CD4-positive, alpha-beta T cell treated with Interleukin-4 for 1 hour (primary cell): ENCODE measurements around the gene OR51D1.

Source experiments
- DNase-seq, 2 donors: peaks; one replicate each; pipeline ENCODE4 v3.0.0-alpha.2; 2020 to 2022

OR51D1 gene, protein sequence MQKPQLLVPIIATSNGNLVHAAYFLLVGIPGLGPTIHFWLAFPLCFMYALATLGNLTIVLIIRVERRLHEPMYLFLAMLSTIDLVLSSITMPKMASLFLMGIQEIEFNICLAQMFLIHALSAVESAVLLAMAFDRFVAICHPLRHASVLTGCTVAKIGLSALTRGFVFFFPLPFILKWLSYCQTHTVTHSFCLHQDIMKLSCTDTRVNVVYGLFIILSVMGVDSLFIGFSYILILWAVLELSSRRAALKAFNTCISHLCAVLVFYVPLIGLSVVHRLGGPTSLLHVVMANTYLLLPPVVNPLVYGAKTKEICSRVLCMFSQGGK

GRCh38 chr11:4636962-4637661 is at the start of gene OR51D1:
OR51D1 (plus strand) TSS chr11:4637477; CDS start chr11:4639791, 2,314 bp downstream.
- DNase-seq: peak; percentile 58

- no peak for DNase-seq
Measured at GRCh38 chr11:4589017-4589416, 48.3 kb upstream of the OR51D1 start.

DNA sequence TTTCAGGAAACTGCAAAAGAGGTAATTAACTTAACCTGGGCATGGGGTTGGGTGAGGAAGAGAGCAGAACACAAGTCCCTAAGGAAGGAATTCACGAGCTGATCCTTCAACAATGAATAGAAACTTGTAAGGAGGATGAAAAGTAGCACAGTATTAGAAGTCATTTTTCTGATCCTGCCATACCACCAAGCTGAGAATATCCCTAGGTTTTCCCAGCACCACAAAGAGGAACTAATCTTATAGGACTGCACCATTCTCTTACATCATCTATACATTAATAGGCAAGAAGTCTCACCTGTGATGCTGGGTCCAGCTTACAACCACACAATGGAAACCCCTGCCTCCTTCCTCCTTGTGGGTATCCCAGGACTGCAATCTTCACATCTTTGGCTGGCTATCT is 43.5 kb upstream of the OR51D1 start, which contains the start of gene OR52I1:
TSS of gene OR52I1 (plus strand) at position 301 of the 400 bp plus-strand sequence. CDS start at position 301, 0 bp downstream.
- no peak for DNase-seq

DNA sequence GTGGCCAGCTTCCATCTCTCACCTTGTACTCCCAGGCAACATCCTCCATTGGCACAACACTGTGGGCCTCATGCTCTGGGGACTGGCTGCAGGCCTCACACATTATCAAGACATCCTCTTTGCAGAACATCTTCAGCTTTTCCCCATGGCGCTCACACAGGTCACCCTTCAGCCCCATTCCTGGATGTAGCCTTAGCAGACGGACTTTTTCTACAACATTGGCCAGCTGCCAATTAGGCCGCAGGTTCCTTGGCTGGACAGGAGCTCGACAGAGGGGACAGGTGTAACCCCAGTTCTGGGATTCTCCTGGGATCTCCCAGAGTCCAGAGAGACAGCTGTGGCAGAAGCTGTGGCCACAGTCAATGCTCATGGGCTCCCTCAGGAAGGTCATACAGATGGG is 32.2 kb upstream of the OR51D1 start:
- DNase-seq: no peak

GRCh38 chr11:4606231-4607015 is 30.9 kb upstream of the OR51D1 start:
- no peak for DNase-seq

DNA sequence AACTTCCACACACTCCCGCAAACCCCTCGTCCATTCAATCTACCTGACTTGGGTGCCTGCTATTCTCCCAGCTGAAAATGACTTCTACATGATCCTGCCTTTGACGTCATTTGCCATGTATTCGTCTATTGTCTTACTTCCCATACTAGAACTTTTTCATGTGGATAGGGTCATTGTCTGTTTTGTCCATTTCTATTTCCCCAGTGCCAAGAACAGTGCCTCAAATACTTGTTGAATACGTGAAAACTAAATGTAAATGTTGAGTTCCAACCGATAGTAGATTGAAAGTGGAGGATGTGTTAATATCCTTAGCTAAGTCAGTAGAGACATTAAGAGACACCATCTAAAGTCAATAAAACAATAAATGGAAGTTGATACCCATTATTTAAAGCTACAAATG is 30.2 kb upstream of the OR51D1 start:
- no peak for DNase-seq

DNA sequence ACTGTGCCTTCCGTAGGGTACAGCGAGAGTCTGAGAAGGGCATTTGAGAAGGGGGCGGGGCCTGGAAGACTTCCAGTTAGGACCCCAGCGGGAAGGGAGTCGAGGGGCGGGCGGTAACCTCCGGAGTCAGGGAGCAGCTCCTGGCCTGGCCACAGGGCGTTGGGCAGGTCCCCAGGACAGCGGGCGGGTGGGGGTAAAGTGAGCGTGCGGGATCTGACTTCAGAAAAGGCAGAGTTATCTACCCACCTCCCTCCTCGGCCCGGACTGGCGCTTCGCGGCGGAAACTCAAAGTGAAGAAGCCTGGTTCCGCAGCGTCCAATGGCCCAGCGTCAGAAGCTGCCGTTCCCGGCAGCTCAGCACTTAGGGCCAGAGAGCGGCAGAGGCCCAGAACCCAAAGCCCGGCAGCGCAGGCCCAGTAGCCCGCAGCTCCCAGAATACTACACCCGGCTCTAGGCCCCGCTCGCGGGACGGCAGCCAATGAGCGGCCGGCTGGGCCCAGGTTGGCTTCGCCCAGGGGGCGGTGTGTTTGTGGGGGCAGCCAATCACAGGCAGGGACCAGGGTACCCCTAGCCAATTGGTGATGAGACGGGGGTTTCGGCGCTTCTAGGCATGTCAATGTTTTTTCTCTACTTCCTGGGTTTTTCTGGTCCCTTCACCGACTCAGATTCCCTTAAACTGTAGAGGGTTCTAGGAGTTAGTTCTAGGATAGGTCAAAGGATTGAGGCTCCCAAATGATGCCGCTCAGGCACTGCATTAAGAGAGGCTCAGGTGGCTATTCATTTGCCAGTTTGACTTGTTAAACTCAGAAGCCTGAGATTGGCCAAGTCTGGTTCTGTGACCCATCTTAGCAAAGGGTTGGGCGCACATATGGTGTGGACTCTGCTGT is 29.3 kb upstream of the OR51D1 start, which contains the start of gene TRIM68:
TSS of gene TRIM68 (minus strand) at position 451 of the 886 bp plus-strand sequence. CDS start 2,727 bp downstream, outside the sequence.
- DNase-seq: peak; percentile 94 to 96

- DNase-seq: peak in 1 of 2 donors; percentile 39
Measured at GRCh38 chr11:4610258-4610935, 26.9 kb upstream of the OR51D1 start.

DNA sequence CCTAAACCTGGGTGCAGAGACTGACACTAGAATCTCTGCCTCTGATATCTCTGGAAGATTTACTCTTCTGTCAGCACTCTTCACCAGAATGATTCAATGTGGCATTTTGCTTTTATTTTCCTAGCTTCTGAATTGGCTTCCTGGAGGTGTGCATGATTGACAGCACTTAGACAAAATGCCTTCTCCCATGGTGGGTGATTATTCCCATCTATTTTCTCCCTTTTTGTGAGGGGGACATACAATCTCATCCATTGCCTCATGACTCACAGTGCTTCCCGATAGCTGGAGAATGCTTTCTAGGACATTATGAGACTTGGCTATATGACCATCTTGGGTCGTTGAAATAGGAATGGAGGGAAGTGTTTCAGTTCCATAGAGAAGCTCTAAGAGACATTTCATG is 25.3 kb upstream of the OR51D1 start:
- no peak for DNase-seq

GRCh38 chr11:4615856-4616444 is 21.3 kb upstream of the OR51D1 start:
- DNase-seq: no peak

- DNase-seq: no peak
Measured at GRCh38 chr11:4619514-4619913, 17.8 kb upstream of the OR51D1 start.

DNA sequence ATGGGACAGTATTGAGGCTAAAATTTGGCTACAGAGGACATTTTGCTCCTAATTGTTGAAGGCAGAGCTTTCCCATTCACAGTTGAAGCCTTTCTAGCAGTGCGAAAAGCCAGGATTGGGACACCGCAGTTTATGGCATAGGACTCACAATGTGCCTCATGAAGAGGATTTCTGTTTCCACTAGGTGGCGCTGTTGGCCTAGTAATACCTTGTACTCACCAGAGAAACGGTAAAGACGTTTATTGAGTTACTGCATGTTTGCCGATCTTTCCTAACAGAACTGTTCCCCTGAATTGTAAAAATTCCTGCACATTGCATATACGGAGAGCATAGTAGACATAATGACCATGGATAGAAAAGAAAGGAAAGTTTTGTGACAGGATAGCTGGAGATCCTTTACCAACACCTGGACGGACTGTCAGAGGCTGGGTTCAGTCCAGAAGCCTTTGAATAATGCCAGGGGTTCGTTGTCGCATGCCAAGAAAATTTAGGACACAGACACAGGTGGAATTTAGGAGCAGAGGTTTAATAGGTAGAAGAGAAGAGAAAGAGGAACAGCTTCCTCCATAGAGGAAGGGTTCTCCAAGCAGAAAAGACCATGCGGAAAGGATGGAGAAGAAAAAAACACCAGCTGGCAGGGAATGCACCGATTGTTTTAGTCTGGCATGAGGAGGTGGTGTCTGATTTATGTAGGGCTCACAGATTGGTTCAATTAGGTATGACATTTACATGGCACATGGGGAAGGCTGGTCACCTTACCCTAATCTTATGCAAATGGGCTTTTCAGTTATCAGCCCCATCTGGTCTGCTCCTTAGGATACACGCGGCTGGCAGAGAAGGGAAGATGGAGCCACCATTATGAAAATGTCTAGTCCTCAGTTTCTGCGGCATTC is 10.8 kb upstream of the OR51D1 start:
- DNase-seq: peak; percentile 25

DNA sequence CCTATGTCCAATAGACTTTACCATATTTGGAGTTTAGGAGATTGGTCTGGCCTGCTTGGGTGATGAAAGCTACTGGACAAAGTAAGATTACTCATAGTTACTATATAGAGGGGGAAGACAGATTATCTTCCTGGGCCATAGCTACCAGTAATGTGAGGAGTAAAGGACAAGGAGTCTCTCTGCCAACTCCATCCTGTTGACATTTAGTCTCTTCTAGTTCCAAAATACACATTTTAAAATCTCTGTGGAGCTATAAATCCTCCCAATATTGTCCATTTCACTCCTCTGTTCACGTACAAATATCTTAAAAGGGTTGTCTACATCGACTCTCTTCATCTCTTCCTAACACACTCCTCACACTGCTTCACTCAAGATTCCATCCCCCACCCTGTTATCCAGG is 1.1 kb upstream of the OR51D1 start:
- no peak for DNase-seq

DNA sequence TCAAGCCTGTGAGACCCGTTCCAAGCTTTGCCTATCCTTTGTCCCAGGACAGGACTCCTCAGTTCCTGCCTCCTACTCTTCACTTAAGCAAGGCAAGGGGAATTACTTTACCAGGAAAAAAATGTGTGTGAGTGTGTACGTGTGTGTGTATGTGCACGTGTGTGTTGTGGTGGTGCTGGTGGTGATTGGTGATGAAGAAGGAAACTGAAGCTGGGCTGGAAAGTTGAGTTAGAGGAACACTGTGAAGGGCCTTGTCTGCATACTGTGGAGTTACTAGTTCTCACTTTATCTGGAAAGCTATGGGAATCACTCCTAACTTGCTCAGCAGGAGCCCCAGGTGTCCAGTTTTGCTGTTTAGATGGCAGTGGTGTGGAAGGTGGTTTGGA is 378 bp downstream of the OR51D1 start:
- no peak for DNase-seq

DNA sequence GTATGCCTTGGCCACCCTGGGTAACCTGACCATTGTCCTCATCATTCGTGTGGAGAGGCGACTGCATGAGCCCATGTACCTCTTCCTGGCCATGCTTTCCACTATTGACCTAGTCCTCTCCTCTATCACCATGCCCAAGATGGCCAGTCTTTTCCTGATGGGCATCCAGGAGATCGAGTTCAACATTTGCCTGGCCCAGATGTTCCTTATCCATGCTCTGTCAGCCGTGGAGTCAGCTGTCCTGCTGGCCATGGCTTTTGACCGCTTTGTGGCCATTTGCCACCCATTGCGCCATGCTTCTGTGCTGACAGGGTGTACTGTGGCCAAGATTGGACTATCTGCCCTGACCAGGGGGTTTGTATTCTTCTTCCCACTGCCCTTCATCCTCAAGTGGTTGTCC is 2.7 kb downstream of the OR51D1 start:
- DNase-seq: no peak

GRCh38 chr11:4641501-4641900 is 4.2 kb downstream of the OR51D1 start:
- DNase-seq: no peak

DNA sequence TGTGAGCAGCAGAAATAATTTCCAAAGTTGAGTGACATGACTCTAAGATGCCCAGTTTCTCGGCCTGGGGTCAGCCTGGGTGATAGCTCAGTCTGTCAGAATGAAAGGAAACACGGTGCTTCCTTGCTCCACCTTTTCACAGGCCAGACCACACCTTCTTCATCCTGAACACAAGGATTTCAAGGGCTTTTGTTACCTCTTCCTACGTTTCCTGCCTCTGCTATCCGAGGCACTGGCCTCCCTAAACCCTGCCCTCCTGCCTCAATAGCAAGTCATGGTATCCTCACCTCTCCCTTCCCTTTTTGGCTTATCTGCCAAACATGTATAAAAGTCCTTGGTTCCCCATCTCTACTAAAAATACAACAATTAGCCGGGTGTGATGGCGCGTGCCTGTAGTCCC is 4.8 kb downstream of the OR51D1 start:
- DNase-seq: no peak

GRCh38 chr11:4643076-4643475 is 5.8 kb downstream of the OR51D1 start:
- DNase-seq: no peak

- no peak for DNase-seq
Measured at GRCh38 chr11:4643682-4644081, 6.4 kb downstream of the OR51D1 start, which contains the start of gene OR51E1. OR51E1 (plus strand) TSS chr11:4643982; CDS start chr11:4652527, 8,545 bp downstream.

- no peak for DNase-seq
Measured at GRCh38 chr11:4644233-4644632, 7.0 kb downstream of the OR51D1 start.
